ENCODE results near the gene RIT2. TPM values are rescaled to one million over a fixed set of nuclear protein-coding genes. Genes with fewer than 3 reads are reported as not detected.

Gene RIT2
- total RNA-seq, 1 donor from 2014 or later: not detected

DNA sequence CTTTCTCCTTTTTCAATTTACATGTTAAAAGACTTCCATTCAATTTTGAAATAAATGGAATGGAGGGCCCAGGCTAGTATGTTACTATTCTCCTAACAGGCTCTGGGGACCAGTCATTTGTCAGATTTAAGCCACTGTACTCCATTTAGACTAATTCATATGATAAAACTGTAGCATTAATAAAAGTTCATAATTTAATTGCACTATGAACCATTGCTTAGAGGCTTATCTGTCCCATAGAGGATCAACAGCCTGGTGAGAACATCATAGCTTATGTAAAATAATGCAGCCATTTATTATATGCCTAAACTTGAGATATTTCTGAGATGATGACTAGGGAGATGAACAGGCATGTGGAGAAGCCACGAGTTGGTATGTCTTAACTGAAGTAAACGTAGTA is 156.0 kb downstream of the RIT2 start:
- TF ChIP-seq, protein P1, sequence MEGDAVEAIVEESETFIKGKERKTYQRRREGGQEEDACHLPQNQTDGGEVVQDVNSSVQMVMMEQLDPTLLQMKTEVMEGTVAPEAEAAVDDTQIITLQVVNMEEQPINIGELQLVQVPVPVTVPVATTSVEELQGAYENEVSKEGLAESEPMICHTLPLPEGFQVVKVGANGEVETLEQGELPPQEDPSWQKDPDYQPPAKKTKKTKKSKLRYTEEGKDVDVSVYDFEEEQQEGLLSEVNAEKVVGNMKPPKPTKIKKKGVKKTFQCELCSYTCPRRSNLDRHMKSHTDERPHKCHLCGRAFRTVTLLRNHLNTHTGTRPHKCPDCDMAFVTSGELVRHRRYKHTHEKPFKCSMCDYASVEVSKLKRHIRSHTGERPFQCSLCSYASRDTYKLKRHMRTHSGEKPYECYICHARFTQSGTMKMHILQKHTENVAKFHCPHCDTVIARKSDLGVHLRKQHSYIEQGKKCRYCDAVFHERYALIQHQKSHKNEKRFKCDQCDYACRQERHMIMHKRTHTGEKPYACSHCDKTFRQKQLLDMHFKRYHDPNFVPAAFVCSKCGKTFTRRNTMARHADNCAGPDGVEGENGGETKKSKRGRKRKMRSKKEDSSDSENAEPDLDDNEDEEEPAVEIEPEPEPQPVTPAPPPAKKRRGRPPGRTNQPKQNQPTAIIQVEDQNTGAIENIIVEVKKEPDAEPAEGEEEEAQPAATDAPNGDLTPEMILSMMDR (IDR thresholded peaks at IDR 0.05; ENCODE audit: unreplicated experiment): no peak
- H3K9me3 Mint-ChIP-seq (ENCODE audit: low read depth): no peaks in the 10 kb centered on the region

DNA sequence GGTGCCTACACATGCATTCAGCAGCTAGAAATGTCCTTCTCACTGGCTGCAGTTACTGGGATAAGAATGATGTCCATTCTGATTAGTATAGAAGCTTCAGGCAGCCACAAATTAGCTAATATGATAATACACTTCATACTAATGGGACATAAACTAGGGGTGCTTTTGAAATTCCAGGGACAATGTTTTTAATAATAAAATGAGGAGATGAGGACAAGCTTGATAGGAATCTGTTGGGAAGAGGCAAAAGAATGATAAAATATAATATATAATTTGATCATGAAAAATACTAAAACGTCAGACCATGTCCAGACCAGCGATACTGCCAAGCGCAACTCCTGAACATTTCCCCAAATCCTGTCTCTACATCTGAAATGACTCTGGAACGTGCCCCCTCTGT is 157.1 kb downstream of the RIT2 start:
- no peaks in the 10 kb centered on the region for H3K9me3 Mint-ChIP-seq (ENCODE audit: low read depth)
- H3K4me1 Mint-ChIP-seq (ENCODE audit: low read depth): no peaks in the 10 kb centered on the region
- H3K36me3 Mint-ChIP-seq (ENCODE audit: insufficient read depth): no peaks in the 10 kb centered on the region
- H3K27ac Mint-ChIP-seq: no peak overlapping the region
- TF ChIP-seq, protein P1 (IDR thresholded peaks at IDR 0.05; ENCODE audit: unreplicated experiment): no peak
- no peaks in the 10 kb centered on the region for H3K27me3 Mint-ChIP-seq
- no peak overlapping the region for H3K4me3 Mint-ChIP-seq (ENCODE audit: low read depth)
- no peak for DNase-seq (ENCODE audit: low spot score, unreplicated experiment)

More for the DNA sequence above, 156.0 kb downstream of the RIT2 start:
- Mint-ChIP-seq H3K4me1 (ENCODE audit: low read depth) (peaks cover under 1% of the 10 kb centered on the region), H3K27me3 (no peaks in the 10 kb centered on the region), H3K27ac (no peak overlapping the region), H3K4me3 (ENCODE audit: low read depth) (no peak overlapping the region), H3K36me3 (ENCODE audit: insufficient read depth) (no peaks in the 10 kb centered on the region)
- no peak for DNase-seq (ENCODE audit: low spot score, unreplicated experiment)

DNA sequence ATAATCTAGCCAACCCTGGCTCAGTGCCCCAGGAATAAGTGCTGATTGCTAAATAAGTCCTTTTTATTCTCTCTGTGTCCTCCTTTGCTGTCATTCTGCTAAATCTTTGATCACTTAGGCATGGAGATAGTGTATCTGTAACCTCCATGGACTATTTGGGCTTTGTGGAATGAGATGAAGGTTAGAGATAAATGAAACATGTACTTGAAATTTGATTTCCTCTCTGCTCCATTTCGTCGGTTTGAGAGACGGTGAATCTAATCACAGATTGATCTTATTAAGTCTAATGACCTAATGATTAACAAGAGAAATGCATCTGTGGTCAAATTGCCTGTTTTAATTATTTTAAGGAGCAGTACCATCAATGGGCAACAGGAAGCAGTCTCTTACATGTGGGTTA is 159.2 kb downstream of the RIT2 start:
- no peak overlapping the region for H3K4me3 Mint-ChIP-seq (ENCODE audit: low read depth)
- no peak overlapping the region for H3K27ac Mint-ChIP-seq
- TF ChIP-seq, protein P1 (IDR thresholded peaks at IDR 0.05; ENCODE audit: unreplicated experiment): no peak
- H3K9me3 Mint-ChIP-seq (ENCODE audit: low read depth): peaks cover 4% of the 10 kb centered on the region
- no peaks in the 10 kb centered on the region for H3K27me3 Mint-ChIP-seq
- no peaks in the 10 kb centered on the region for H3K36me3 Mint-ChIP-seq (ENCODE audit: insufficient read depth)
- no peak for DNase-seq (ENCODE audit: low spot score, unreplicated experiment)
- H3K4me1 Mint-ChIP-seq (ENCODE audit: low read depth): no peaks in the 10 kb centered on the region

DNA sequence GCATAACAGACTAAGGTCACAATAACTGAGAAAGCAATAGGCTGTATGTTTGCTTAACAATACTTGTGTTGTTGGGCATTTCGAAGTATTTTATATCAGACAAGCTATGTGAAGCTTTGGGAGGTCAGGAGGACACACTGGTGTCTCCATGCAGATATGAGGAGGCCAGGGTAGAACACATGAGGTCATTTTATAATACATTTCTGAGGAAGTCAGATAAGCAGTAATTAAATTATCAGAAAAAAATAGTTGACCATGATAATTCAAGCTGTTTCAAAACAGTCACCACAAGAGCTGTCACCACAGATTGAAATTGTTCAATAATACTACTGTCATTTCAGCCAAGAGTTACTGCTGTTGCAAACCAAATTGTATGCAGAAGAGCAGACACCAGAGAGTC is 160.6 kb downstream of the RIT2 start:
- peaks cover 9% of the 10 kb centered on the region for H3K9me3 Mint-ChIP-seq (ENCODE audit: low read depth)
- H3K27me3 Mint-ChIP-seq: no peaks in the 10 kb centered on the region
- H3K4me3 Mint-ChIP-seq (ENCODE audit: low read depth): no peak overlapping the region
- H3K36me3 Mint-ChIP-seq (ENCODE audit: insufficient read depth): no peaks in the 10 kb centered on the region
- no peaks in the 10 kb centered on the region for H3K4me1 Mint-ChIP-seq (ENCODE audit: low read depth)
- H3K27ac Mint-ChIP-seq: no peak overlapping the region
- TF ChIP-seq, protein P1 (IDR thresholded peaks at IDR 0.05; ENCODE audit: unreplicated experiment): no peak
- no peak for DNase-seq (ENCODE audit: low spot score, unreplicated experiment)

DNA sequence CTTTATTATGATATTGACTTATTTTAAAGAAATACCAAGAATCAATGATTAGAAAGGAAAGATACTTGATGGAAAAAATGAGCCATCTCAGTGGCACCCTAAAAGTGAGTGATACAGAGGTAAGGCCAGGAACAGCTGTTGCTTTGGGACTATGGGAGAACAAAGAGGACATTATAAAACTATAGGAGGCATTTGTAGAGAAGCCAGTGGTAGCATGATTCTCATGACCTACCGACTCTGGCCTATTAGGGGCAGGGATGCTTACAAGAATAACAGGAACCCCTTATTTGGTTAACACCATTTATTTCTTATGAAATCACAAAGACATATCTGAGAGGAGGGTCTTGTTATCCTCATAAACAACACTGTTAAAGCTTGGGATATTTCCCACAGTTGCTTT is 162.2 kb downstream of the RIT2 start:
- H3K27ac Mint-ChIP-seq: no peak overlapping the region
- peaks cover 9% of the 10 kb centered on the region for H3K9me3 Mint-ChIP-seq (ENCODE audit: low read depth)
- no peak overlapping the region for H3K4me3 Mint-ChIP-seq (ENCODE audit: low read depth)
- no peak for DNase-seq (ENCODE audit: low spot score, unreplicated experiment)
- no peaks in the 10 kb centered on the region for H3K36me3 Mint-ChIP-seq (ENCODE audit: insufficient read depth)
- TF ChIP-seq, protein P1 (IDR thresholded peaks at IDR 0.05; ENCODE audit: unreplicated experiment): no peak
- no peaks in the 10 kb centered on the region for H3K27me3 Mint-ChIP-seq
- H3K4me1 Mint-ChIP-seq (ENCODE audit: low read depth): no peaks in the 10 kb centered on the region
